K562 (cell line): ENCODE measurements around the gene IQGAP3. TPM values are rescaled to one million over a fixed set of nuclear protein-coding genes. Genes with fewer than 3 reads are reported as not detected.
A peak's percentile ranks its signal among the peaks of the same experiment; 100 is the strongest.

Experiments used
- COPS2 ChIP-seq: fragments of 450-650 bp; conservative IDR thresholded peaks from 2 replicates; pipeline ENCODE4 v1.6.1; 2016; ENCODE audit warnings: mild to moderate bottlenecking, moderate library complexity
- LARP7 ChIP-seq: fragments of 450-650 bp; IDR thresholded peaks from 2 replicates; pipeline ENCODE4 v1.6.1; 2016
- MBD2 ChIP-seq: sonication (generic); IDR thresholded peaks from 2 replicates; pipeline ENCODE4 v1.6.1; 2016; ENCODE audit warnings: low read depth, borderline replicate concordance
- NCOA6 ChIP-seq: fragments of 450-650 bp; IDR thresholded peaks from 2 replicates; pipeline ENCODE4 v1.6.1; 2017; ENCODE audit warnings: mild to moderate bottlenecking
- PCBP1 ChIP-seq: fragments of 200-400 bp; formaldehyde crosslinking; IDR thresholded peaks from 2 replicates; pipeline ENCODE4 v1.6.1; 2018; ENCODE audit warnings: mild to moderate bottlenecking, low read depth, low read length; ENCODE audit not compliant: poor library complexity, severe bottlenecking
- RERE ChIP-seq: sonication (generic); formaldehyde crosslinking; IDR thresholded peaks from 2 replicates; pipeline ENCODE4 v1.8.0; 2023; ENCODE audit warnings: missing genetic modification reagents, mild to moderate bottlenecking, borderline replicate concordance
- TBL1XR1 ChIP-seq, 2 experiments: IDR thresholded peaks; 2 replicates each; pipeline ENCODE4 v1.6.1; 2012; ENCODE audit warnings: improper control_type of control experiment in 2 of 2, low read length in 2 of 2, mild to moderate bottlenecking in 1 of 2
- polyA plus RNA-seq, 8 experiments: library from polyadenylated mRNA; depleted of rRNA in 4 of 8; stranded (reverse) in 5 of 8; unstranded in 3 of 8; fragments of >200 nt; fragmentation: Nextera tagmentation in 2 of 8; fragmentation: Illumina TruSeq in 1 of 8; extraction: Ambion mirVana in 2 of 8; extraction: Trizol in 1 of 8; gene quantifications; 2 replicates each; pipeline versions ENCODE4 v1.2.1 to v1.2.3, GENCODE V29; 2011 to 2014; ENCODE audit warnings: inconsistent platforms in 1 of 8, missing spikeins in 1 of 8
- total RNA-seq, 7 experiments: library from RNA; depleted of rRNA in 6 of 7; stranded (reverse); fragments of >200 nt in 6 of 7; fragmentation: Illumina TruSeq in 2 of 7; extraction: Trizol in 2 of 7; gene quantifications; 2 replicates each; pipeline versions ENCODE4 v1.2.1 to v1.2.3, GENCODE V29; 2011 to 2021; ENCODE audit warnings: low replicate concordance in 1 of 7
- TF ChIP-seq, protein P1 (sequence below): sonication (generic); formaldehyde crosslinking; IDR thresholded peaks from 2 replicates; pipeline ENCODE4 v1.8.0; 2022; ENCODE audit warnings: mild to moderate bottlenecking, missing genetic modification reagents

IQGAP3 gene
- total and polyA plus RNA-seq, 9 of the 15 experiments (the other 6 are each of a cell fraction or from before 2014, with no cell fraction given): 1.4 to 16.6 (median 11.9) TPM

- TF ChIP-seq RERE (CRISPR knock-in tag): no peak
- no peak for TF ChIP-seq PCBP1
- TF ChIP-seq LARP7: no peak
- no peak for TF ChIP-seq COPS2
- peak; percentile 70; the same call in 1 of the 2 replicates for TF ChIP-seq MBD2
- peak; percentile 44 to 86; a peak in 2 of 4 replicates for TF ChIP-seq TBL1XR1 (IDR thresholded peaks at IDR 0.05; ENCODE audit: low read length in 2 of 2)
- no peak for TF ChIP-seq NCOA6
- TF ChIP-seq, protein P1, sequence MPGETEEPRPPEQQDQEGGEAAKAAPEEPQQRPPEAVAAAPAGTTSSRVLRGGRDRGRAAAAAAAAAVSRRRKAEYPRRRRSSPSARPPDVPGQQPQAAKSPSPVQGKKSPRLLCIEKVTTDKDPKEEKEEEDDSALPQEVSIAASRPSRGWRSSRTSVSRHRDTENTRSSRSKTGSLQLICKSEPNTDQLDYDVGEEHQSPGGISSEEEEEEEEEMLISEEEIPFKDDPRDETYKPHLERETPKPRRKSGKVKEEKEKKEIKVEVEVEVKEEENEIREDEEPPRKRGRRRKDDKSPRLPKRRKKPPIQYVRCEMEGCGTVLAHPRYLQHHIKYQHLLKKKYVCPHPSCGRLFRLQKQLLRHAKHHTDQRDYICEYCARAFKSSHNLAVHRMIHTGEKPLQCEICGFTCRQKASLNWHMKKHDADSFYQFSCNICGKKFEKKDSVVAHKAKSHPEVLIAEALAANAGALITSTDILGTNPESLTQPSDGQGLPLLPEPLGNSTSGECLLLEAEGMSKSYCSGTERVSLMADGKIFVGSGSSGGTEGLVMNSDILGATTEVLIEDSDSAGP (CRISPR knock-in tag): peak; percentile 100
Observed at GRCh38 chr1:156504821-156505678, 67.3 kb downstream of the IQGAP3 start (continued).
